GM20431 (cell line): ENCODE data around the gene TRDN.
"Not testable (repeated sequence)": the region's sequence is repeated elsewhere in the genome, so short reads cannot be mapped to it uniquely, and the experiment has no call there.

Experiments
- in situ Hi-C: fragments of 300-500 bp; cut with MseI, MboI; formaldehyde crosslinking; loops from one replicate; pipeline ENCODE4 v1.15.0; 2020; ENCODE audit warnings: low sequenced_read_pairs; ENCODE audit not compliant: unreplicated experiment

Gene TRDN

DNA sequence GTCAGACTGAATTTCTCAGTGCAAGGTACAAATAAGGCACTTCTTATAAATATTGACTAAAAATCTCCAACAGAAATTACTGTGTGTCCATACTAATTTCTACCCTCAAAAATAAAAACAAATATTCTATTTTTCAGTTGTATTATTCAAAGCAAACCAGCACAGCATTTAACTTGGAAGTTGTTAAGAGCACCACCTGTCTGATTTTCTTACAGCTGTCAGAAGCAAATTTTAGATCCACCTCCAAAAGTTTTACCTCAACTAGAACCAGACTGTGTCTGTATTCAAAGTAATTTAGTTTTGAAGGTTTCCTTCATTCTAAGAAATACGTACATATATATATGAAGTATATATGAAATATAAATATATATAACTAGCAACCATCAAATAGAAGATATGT lies 1.2 kb downstream of the TRDN start:
- in situ Hi-C loops, result no loop called here

DNA sequence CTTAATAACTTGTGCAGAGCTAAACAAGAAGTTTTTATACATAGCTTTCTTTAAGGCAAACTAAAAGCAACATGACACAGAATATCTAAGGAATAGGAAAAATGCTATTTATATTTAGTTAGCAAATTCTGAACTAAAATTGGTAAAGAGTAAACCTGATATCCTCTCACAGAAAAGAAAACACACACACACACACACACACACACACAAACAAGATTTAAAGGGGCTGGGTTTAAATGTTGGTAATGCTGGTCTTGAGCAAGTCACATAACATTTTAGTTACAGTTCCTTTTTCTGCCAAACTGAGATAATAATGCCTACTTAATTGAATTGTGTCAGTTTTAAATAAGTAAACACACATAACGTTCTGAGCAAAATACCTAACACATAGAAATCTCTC lies 1.6 kb downstream of the TRDN start:
- in situ Hi-C loops, result no loop called here

DNA sequence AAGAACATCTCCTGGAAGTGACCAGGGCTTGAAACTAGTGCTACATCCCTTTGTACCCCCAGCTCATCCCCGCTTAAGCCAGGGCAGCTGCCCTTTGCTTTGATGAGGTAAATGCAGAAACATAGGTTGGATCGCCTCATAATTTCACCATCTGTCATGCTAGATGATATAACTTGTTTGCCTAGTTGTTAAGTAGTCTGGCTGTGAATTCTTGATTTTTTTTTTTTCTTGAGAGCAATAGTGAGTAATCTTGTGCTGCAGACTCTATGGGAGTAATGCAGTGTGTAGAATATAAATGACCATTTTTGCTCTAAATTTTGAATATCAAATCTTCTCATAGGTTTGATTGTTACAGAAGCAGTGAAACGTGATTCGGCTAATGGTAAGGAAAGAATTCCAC lies 4.1 kb downstream of the TRDN start:
- in situ Hi-C loops, result no loop called here

DNA sequence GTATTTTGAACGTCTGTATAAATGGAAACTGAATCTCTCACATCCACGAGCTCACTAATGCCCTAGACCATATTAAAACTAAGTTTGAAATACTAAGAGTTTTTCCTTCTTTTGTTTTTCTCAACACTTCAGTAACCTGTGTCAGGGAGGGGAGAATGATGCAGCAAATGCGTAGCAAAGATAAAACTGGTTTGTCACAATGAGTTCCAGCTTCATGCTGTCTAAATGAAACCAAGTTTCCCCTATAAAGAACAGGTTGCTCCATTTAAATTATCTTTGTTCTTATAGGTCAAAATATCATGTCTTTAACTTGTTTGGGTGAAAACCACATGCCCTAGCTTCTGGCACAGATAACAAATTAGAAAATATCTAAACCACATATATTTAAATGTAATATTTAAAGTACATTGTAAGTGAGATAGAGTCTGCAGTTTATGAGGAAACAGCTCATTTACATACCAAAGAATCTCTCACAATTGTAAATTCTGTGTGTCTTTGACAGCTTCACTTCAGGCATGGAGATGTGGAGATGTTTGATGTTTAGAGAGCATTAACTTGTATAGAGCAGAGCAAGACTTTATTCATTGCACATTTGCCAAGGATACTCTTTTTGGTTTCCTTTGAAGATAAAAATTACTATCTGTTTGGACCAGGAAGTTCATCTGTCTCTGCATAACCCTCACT lies 7.3 kb downstream of the TRDN start:
- in situ Hi-C loops, result no loop called here

DNA sequence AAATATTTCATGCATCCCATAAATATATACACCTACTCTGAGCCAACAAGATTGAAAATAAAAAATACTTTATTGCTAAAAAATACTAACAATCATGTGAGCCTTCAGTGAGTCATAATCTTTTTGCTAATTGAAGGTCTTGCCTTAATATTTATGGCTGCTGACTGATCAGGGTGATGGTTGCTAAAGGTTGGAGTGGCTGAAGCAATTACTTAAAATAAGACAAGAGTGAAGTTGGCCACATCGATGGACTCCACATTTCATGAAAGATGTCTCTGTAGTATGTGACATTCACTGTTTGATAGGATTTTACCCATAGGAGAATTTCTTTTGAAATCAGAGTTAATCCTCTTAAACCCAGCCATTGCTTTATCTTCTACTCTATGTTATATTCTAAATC lies 11.1 kb downstream of the TRDN start:
- in situ Hi-C loops, result no loop called here

DNA sequence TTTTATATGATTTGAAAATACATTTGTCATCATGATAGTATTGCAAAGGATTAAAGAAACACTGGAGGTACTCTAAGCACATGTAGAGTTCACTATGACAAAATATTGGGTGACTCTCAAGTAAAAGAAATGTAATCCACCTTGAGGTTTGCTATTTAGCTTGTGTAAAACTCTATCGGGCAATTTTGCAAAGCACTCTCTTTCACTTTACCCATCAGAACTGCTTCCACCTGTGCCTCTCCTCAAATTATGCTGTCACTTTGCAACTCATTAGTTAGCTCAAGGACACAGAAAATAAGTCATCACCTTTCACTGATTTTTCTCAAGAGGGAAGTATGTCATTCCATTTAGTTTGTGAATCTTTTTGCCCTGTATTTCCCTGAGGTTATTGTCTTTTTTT lies 14.0 kb downstream of the TRDN start:
- in situ Hi-C loops, result no loop called here

DNA sequence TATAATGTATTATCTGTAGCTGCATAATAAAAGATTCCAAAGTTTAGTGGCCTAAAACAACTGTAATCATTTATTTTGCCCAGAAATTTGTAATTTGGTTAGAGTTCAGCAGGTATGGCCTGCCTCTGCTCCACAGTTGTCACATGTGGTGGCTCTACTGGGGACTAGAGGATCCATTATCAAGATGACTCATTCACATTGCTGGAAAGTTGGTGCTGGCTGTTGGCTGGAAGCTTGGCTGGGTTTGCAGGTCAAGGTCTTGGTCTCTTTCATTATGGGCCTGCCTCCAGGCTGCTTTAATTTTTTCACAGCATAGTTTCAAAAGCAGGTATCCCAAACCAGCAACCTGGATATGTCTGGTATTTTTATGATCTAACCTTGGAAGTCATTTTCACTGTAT lies 17.6 kb downstream of the TRDN start:
- in situ Hi-C loops, result no loop called here

DNA sequence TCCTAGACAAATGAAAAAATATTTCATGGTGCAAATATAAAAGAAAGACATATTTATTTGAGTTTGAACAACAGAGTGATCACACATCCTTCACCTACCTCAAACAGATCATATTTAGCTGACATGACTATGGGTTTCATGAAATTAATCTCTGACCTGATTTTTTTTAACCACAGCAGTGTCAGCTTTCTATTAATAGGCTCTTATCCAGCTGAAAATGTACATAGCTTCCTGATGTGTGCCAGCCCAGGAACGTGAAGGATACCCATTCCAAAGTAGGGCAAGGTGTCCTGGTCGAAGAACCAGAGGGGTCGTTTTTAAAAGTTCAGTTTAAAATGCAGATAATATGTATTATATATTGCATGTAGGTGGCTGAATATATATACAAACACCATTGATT lies 19.8 kb downstream of the TRDN start:
- in situ Hi-C loops, result no loop called here

DNA sequence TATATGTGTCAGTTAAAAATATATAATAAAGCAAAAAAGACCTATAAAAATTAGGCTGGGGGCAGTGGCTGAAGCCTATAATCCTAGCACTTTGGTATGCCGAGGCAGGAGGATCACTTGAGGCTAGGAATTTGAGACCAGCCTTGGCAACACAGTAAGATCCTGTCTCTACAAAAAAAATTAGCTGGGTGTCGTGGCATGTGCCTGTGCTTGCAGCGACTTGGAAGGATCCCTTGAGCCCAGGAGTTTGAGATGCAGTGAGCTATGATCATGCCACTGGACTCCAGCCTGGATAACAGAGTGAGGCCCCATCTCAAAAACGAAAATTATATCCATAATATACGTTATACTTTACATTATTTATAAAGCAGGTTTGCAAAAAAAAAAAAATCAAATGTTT lies 20.7 kb downstream of the TRDN start:
- in situ Hi-C loops, result no loop called here

DNA sequence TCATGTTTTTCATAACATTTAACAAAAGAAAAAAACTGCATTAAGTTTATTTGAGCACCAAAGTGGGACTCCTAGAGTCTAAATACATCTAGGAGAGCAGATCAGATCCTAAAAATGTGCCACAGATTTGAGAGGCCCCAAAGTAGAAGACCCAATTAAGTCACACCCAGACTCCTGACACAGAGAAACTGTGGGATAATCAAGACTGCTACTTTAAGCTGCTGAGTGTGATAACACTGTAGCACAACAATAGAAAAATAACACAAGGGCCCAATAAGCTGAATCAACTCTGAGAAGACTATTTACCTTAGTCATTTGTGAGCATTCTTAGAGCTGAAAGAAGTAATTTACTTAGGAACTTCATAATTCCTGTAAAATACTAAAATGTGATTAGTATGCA lies 26.0 kb downstream of the TRDN start:
- in situ Hi-C loops, result no loop called here

DNA sequence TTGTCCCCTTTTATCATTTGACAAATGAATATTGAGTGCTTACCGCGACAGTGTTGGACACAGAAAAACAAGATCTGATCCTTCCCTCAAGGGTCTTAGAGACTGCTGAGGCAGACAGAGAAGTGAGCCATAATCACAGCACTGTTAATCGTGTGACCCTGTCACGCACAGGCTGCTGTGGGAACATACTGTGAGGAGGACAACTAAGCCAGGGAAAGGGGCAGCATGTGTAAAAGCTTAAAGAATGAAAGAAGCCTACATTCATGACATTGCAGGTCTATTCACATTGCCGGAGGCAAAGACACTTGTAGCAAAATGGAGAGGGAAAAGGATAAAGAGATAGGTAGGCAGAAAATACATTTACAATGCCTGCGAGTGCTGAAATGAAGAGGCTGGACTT lies 32.7 kb downstream of the TRDN start:
- in situ Hi-C loops, result no loop called here

DNA sequence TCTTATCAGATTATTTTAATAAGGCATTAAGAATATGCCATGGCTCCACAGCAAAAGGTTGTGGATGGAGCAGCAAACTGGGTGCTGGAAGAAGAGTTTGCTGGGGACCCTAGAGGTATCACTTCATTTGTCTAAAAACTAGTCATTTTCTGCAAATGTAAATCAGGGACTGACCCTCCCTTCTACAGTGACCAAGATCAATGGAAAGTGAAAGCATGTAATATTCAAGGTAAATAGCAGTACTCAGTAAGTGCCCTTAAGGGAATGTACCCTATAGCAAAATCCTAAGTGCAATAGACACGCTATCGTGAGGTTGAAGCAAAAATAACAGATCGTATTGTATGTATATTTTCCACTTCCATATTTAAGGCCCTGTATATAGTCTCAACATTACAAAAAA lies 38.7 kb downstream of the TRDN start:
- in situ Hi-C loops, result no loop called here

DNA sequence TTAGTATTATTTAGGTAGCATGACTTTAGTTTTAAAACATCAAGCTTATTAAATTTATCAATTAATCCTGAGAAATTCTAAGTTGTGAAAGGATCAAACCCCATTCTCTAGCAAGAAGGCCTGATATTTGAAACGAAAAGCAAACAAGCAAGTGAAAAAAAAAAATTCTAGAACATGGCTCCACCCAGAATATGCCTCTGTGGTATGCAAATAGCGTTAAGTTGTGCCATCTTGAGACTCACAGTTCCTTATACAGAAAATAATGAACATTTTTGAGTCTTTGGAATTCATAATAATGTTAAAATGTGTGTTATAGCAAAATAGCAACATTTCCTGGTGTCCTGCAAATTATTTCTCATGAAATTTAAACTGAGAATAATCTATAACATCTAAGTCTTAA lies 42.0 kb downstream of the TRDN start:
- in situ Hi-C loops, result no loop called here

DNA sequence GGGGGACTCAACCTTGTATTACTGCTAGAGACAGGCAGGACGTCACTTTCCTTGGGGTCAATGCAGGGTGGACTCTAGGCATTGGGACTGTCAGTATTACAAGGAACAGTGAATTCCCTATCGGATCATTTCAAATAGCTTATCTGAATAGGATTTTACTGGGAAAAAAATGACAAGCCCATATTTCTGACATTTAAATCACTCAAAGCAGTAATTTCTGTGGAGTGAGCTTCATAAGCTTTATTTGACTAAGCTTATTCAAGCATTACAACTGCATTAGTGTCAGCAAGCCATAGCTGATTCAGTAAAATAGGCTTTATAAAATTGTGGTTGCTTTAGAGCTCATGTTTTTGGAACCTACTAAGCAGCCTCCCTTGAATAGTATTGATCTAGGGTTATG lies 44.3 kb downstream of the TRDN start:
- in situ Hi-C loops, result no loop called here

DNA sequence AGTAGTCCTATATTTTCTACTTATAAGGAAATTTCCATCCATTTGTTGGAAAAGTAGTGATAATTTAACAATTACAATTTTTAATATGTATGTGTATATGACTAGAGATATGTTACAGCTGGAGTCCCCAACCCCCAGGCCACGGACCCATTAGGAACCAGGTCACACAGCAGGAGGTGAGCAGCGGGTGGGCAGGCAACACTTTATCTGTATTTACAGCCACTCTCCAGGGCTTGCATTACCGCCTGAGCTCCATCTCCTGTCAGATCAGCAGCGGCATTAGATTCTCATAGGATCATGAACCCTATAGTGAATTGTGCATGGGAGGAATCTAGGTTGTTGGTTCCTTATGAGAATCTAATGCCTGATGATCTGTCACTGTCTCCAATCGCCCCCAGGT lies 46.8 kb downstream of the TRDN start:
- in situ Hi-C loops, result no loop called here

DNA sequence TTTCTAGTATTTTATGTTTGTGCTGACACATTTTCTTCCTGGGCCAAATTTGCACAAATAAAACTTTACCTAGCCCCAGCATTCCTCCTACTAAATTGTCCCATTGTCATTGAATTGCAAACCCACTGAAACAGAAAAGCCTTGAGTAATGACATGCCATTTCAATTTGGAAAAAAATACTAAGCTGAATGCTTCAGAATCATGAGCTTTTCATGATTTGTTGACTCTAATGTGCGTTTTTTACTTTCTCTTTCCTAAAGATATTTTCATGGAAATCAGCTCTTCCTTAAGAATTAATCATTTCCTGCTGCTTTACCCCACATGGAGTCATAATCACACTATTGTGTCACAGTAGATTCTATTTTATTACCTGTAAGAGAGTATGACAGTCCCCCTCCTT lies 47.4 kb downstream of the TRDN start:
- in situ Hi-C loops, result no loop called here

DNA sequence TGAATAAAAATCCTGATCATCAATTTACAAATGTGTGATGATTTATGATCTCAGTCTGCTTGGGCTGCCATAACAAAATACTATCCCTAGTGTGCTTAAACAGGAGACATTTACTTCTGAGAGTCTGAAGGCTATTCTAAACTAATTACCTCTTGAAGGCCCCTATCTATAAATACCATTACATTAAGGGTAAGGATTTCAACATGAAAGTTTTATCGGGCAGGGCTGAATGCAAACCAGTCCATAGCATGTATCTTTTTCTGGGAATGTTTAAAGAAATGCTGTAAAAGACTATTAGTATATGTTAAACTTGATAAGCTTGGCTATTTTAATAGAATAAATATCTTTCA lies 48.2 kb downstream of the TRDN start:
- in situ Hi-C loops, result no loop called here

DNA sequence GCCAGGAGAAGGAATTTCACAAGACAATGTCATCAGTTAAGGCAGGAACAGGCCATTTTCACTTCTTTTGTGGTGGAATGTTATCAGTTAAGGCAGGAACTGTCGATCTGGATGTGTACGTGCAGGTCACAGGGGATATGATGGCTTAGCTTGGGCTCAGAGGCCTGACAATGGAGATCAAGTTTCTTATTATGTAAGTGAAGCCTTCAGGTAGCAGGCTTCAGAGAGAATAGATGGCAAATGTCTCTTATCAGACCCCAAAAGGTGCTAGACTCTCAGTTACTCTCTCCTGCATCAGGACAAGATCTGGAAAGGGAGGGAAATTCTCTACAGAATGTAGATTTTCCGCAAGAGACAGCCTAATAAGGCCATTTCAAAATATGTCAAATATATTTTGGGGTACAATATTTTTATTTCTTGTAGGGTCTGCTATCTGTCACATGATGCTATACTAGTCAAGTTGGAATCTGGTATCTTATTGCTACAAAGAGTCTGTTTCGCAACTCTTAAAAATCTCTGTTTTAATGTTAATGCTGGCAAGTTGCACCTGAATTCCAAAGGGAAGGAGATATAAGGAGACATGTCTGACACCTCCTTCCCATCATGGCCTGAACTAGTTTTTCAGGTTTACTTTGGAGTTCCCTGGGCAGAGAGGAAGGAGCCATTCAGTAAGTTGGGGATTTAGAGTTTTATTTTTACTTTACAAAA lies 48.8 kb downstream of the TRDN start:
- in situ Hi-C loops, result no loop called here

DNA sequence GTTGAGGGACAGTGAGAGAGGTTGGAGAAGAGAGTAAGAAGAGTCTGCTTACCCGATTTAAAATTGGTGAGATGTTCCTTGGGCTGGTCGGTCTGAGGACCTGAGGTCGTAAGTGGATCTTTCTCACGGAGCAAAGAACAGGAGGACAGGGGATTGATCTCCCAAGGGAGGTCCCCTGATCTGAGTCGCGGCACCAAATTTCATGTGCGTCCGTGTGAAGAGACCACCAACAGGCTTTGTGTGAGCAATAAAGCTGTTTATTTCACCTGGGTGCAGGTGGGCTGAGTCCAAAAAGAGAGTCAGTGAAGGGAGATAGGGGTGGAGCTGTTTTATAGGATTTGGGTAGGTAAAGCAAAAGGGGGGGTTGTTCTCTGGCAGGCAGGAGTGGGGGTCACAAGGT lies 49.3 kb downstream of the TRDN start:
- in situ Hi-C loops, result not testable (repeated sequence)

DNA sequence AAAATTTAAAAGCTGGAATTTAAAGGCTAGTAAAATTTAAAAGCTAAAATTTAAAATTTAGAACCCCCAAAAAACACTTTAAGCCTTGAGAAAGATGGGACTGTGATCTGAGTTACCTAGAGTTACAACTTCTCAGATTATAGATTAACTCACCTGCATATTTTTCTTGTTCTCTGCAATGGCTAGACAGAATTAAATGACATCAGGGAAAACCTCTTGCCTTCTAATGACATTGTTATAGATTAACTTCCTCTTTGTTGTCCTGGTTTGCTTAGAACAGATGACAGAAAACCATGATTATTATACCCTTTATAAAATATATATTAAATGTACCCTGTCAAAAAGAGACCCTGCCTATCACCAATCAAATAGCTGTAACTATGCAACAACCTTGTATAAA lies 56.4 kb downstream of the TRDN start:
- in situ Hi-C loops, result no loop called here

DNA sequence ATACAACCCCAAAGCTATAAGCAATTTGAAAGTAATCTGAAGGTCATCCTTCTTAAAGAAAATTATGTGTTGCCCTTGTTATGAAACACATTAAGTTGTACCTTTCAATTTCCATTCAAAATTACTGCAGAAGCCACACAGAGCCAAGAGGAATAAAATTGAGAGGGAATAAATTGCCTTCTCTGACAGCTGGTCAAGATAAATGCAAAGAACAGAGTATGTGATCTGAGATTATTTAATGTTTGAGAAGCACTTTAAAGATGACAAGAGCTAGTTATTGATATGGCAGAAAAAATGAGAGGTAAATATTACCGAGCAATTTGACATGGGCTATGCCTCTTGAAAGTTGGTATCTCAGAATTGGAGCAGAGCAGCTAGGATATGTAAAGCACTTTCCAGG lies 61.6 kb downstream of the TRDN start:
- in situ Hi-C loops, result no loop called here
